Psoas muscle (tissue), 8 donors: ENCODE measurements around the gene AFF3. TPM values are rescaled to one million over a fixed set of nuclear protein-coding genes. Genes with fewer than 3 reads are reported as not detected.

Source experiments
- ATAC-seq, 4 donors: fragments of 200-7000 bp; cut with Tn5 transposase; one replicate each; pipeline ENCODE4 v1.9.1; 2020; ENCODE audit warnings: moderate library complexity in 3 of 4, mild to moderate bottlenecking in 2 of 4
- DNase-seq, 2 donors: peaks; one replicate each; pipeline ENCODE4 v3.0.0-alpha.2; 2020
- H3K27ac ChIP-seq: fragments of 200-600 bp; one replicate; pipeline ENCODE4 v1.8.0; 2022
- H3K27me3 ChIP-seq, 3 donors: fragments of 200-600 bp in 1 of 3; one replicate each; pipeline versions ENCODE4 v1.6.1 to v1.8.0; 2013 to 2022; ENCODE audit warnings: low read length in 2 of 3, mild to moderate bottlenecking in 2 of 3, moderate library complexity in 1 of 3; ENCODE audit not compliant: insufficient read depth in 3 of 3
- H3K36me3 ChIP-seq, 2 donors: fragments of 200-600 bp in 1 of 2; one replicate each; pipeline versions ENCODE4 v1.6.1 to v1.8.0; 2013 to 2022; ENCODE audit warnings: low read depth in 1 of 2, mild to moderate bottlenecking in 1 of 2, moderate library complexity in 1 of 2; ENCODE audit not compliant: insufficient read depth in 1 of 2
- H3K4me1 ChIP-seq: fragments of 200-600 bp; one replicate; pipeline ENCODE4 v1.8.0; 2022
- H3K4me3 ChIP-seq: fragments of 200-600 bp; one replicate; pipeline ENCODE4 v1.8.0; 2022; ENCODE audit warnings: mild to moderate bottlenecking
- H3K9me3 ChIP-seq: fragments of 200-600 bp; one replicate; pipeline ENCODE4 v1.8.0; 2022
- WGBS, 3 donors: extraction: QIAGEN DNeasy Blood & Tissue Kit; methylation state at CpG; one replicate each; pipeline versions ENCODE4 v1.1.6 to v1.1.7; 2013; 5-methylcytosine and 5-hydroxymethylcytosine counted together
- intact Hi-C, 2 donors: fragments of 100-400 bp; cut with DNase I; formaldehyde crosslinking; loops; one replicate each; pipeline versions ENCODE4 v1.11.0 to v1.14.2; 2022
- polyA plus RNA-seq, 3 donors: library from polyadenylated mRNA; stranded (reverse); fragments of 200-250 nt; gene quantifications; one replicate each; pipeline ENCODE4 v1.2.3, GENCODE V29; 2013
- total RNA-seq, 4 donors: library from RNA; stranded (reverse); fragmentation: NEBNext Ultra II Directional in 2 of 4; extraction: Animal tissue kit (Norgen Biotek cat#: 25700) in 2 of 4; gene quantifications; one replicate each; pipeline versions ENCODE4 v1.2.1 to v1.2.4, GENCODE V29; 2021 to 2023
- TF ChIP-seq, protein P1 (sequence below): fragments of 200-600 bp; IDR thresholded peaks from one replicate; pipeline ENCODE4 v1.8.0; 2022; ENCODE audit warnings: antibody characterized with exemption
- donor health status: healthy with polysubstance abuse.
- donor health status: DM: no; HTN: no; CAD: no; lungs with moderate emphysema.
- donor health status: Bipolar disorder and iron deficiency.
- donor health status: healthy.
- donor health status: DM: yes; HTN: yes; CAD: no.
- donor health status: DM: no; HTN: no; CAD: no.
- donor health status: DM: no; HTN: no; CAD: no.
- donor health status: DM: yes; HTN: yes; CAD: no.

Gene AFF3
- total and polyA plus RNA-seq, 7 donors = 0.08 to 2.9 (median 0.44) TPM

DNA sequence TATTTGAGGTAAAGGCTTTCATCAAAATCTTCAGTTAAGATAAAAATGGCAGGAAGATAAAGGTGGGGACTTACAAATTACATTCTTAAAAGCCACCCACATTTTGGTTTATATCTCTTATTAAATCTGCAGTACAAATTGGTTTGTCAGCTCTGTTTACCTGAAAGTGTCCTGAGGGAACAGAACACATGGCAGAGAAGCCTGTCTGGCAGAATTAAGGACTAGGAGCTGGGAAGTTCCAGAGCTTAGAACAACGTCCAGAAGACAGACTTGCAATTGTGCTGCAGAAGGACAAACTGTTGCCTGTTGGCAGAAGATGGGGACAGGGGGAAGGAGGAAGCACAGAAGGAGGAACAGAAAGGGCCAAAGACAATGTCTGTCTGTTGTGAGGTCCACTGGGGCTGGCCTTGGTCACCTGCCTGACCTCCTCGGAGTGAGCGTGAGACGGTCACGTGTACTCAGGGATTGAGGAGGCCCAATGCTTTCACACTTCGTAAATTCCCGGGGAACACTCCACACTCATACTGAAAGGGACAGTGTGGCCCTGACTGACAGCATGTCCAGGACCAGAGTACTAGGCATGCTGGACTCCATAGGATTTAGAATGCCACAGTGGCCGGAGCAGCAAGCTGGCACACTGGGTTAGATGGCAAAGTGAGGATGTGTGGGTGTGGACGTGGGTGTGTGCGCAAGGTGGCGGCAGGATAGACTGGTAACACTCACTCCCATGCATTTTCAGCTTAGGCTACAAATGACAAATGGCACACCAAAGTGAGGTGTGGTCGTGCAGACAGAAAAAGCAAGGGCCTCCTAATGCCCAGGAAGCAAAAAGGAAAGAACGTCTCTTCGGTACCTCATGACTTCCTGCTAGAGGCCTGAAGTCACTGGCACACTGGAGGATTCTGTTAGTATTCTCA is 441.6 kb downstream of the AFF3 start:
- H3K27me3 ChIP-seq = no peaks in the 10 kb centered on the region
- no peaks in the 10 kb centered on the region for H3K4me1 ChIP-seq
- DNase-seq (no peak), ATAC-seq (no peak)
- TF ChIP-seq, protein P1, sequence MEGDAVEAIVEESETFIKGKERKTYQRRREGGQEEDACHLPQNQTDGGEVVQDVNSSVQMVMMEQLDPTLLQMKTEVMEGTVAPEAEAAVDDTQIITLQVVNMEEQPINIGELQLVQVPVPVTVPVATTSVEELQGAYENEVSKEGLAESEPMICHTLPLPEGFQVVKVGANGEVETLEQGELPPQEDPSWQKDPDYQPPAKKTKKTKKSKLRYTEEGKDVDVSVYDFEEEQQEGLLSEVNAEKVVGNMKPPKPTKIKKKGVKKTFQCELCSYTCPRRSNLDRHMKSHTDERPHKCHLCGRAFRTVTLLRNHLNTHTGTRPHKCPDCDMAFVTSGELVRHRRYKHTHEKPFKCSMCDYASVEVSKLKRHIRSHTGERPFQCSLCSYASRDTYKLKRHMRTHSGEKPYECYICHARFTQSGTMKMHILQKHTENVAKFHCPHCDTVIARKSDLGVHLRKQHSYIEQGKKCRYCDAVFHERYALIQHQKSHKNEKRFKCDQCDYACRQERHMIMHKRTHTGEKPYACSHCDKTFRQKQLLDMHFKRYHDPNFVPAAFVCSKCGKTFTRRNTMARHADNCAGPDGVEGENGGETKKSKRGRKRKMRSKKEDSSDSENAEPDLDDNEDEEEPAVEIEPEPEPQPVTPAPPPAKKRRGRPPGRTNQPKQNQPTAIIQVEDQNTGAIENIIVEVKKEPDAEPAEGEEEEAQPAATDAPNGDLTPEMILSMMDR = no peak
- H3K36me3 ChIP-seq = no peaks in the 10 kb centered on the region
- H3K27ac ChIP-seq = no peak overlapping the region
- intact Hi-C loops = no loop called here
- 81 to 90% (median 83%) methylated on average over 14 of the region's 14 CpGs for WGBS, 3 donors
- no peaks in the 10 kb centered on the region for H3K9me3 ChIP-seq
- no peak overlapping the region for H3K4me3 ChIP-seq

DNA sequence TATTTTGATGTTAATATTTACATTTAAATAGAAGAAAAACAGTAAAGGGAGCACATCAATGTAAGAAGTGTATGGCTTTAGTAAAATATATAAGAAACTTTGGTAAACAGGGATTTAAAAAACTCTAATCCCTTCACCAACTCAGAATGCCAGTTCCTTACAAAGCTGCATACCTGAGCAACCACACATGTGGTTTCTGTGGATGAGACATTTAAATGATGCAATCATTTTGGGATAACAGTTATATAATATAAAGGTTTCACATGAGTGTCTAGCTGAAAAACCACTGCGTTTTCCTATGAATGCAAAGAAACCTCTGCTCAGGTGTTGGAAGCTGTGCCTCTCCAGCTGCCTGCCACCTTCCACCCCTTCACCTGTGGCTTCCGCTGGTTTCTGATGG is 443.5 kb downstream of the AFF3 start:
- Histone ChIP-seq H3K4me3 (no peak overlapping the region), H3K27me3 (no peaks in the 10 kb centered on the region), H3K9me3 (no peaks in the 10 kb centered on the region), H3K4me1 (no peaks in the 10 kb centered on the region), H3K36me3 (no peaks in the 10 kb centered on the region), H3K27ac (no peak overlapping the region)
- ATAC-seq = no peak
- WGBS, 3 donors = 93 to 98% (median 95%) methylated on average over 2 of the region's 2 CpGs
- DNase-seq = no peak
- TF ChIP-seq, protein P1 = no peak
- intact Hi-C loops = no loop called here

DNA sequence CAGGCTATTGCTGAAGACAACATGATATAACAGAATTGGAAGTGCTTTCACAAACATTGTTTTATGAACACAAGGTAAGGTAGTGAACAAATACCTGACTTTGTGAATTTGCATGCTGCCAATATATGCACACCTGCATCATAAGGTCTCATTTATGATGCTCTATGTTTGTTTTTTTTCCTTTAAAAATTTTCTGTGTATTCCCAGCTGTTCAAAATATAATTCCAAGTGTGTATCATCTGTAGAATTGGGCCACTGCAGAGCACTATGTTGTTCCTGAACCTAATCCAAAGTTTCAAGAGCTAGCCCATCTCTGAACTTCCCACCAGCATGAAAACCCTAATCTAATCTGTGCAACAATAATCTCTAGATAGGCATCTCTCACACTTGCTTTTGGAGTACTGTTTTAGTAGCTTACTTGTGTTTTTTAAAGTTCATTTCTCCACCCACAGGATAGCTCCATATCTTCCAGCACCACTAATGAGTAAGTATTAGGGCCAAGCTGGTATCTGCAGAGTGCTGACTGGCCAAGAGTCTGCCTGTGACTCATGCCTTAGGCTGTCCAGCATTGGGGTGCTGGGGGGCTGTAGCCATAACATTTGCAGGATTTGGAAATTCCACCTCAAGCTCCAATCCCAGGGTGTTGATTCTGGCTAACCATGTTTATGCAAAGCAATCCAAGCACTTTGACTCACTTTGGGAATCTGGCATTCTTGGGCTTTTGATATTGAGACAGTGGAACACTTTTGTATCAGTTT is 444.4 kb downstream of the AFF3 start:
- DNase-seq = peak in 1 of 2 donors; percentile 28
- intact Hi-C loops = no loop called here
- H3K4me3 ChIP-seq = no peak overlapping the region
- H3K36me3 ChIP-seq = no peaks in the 10 kb centered on the region
- TF ChIP-seq, protein P1 = no peak
- no peaks in the 10 kb centered on the region for H3K27me3 ChIP-seq
- H3K4me1 ChIP-seq = no peaks in the 10 kb centered on the region
- ATAC-seq = peak in 2 of 4 donors; percentile 37 to 58
- H3K27ac ChIP-seq = no peak overlapping the region
- no peaks in the 10 kb centered on the region for H3K9me3 ChIP-seq

DNA sequence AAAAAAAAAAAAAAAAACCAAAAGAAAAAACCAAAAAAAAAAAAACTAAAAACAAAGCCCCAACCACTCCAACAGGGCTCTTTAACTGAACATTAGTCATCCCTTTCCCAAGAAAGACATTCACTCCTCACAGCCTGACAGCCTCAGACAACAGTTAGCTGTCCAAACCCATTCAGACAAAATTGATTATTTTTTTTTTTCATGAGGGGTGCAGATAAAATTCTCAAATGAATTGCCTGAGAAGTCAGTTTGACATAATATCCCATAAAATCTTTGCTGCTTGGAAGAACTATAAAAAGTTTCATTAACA is 446.5 kb downstream of the AFF3 start:
- TF ChIP-seq, protein P1 = no peak
- Histone ChIP-seq H3K9me3 (no peaks in the 10 kb centered on the region), H3K27ac (no peak overlapping the region), H3K36me3 (no peaks in the 10 kb centered on the region), H3K27me3 (no peaks in the 10 kb centered on the region), H3K4me1 (no peaks in the 10 kb centered on the region), H3K4me3 (no peak overlapping the region)
- no peak for ATAC-seq
- intact Hi-C loops = no loop called here
- DNase-seq = no peak
